Sigmoid colon (tissue), 7 donors: ENCODE results near the gene NEURL2. TPM values are rescaled to one million over a fixed set of nuclear protein-coding genes. Genes with fewer than 3 reads are reported as not detected.
A peak's percentile ranks its signal among the peaks of the same experiment; 100 is the strongest.

ENCODE experiments used
- DNase-seq: peaks from one replicate; pipeline ENCODE4 v3.0.0-alpha.2; 2019
- H3K27ac ChIP-seq, 4 donors: fragments of 200-600 bp; sonication (generic); one replicate each; pipeline ENCODE4 v1.5.1; 2016 to 2019; ENCODE audit warnings: mild to moderate bottlenecking in 1 of 4
- H3K27me3 ChIP-seq, 3 donors: fragments of 200-600 bp; sonication (generic); one replicate each; pipeline ENCODE4 v1.5.1; 2019; ENCODE audit warnings: mild to moderate bottlenecking in 1 of 3
- H3K36me3 ChIP-seq, 4 donors: fragments of 200-600 bp; sonication (generic); one replicate each; pipeline ENCODE4 v1.5.1; 2016 to 2019
- H3K4me1 ChIP-seq, 4 donors: fragments of 200-600 bp; sonication (generic); one replicate each; pipeline ENCODE4 v1.5.1; 2017 to 2019
- H3K4me3 ChIP-seq, 4 donors: fragments of 200-600 bp; sonication (generic); one replicate each; pipeline ENCODE4 v1.5.1; 2017 to 2019; ENCODE audit warnings: mild to moderate bottlenecking in 2 of 4, moderate library complexity in 1 of 4
- H3K9me3 ChIP-seq, 4 donors: fragments of 200-600 bp in 3 of 4; sonication (generic) in 3 of 4; one replicate each; pipeline versions ENCODE4 v1.5.1 to v1.6.1; 2013 to 2019
- EP300 ChIP-seq, 4 donors: sonication (generic); formaldehyde crosslinking; IDR thresholded peaks; one replicate each; pipeline ENCODE4 v1.6.1; 2017; ENCODE audit warnings: antibody characterized with exemption in 4 of 4
- POLR2A ChIP-seq, 2 donors: fragments of 450-650 bp; IDR thresholded peaks; one replicate each; pipeline ENCODE4 v1.6.1; 2016; ENCODE audit warnings: antibody characterized with exemption in 2 of 2, mild to moderate bottlenecking in 2 of 2, moderate library complexity in 2 of 2
- POLR2AphosphoS5 ChIP-seq, 4 donors: sonication (generic); formaldehyde crosslinking; IDR thresholded peaks; one replicate each; pipeline ENCODE4 v1.6.1; 2017; ENCODE audit warnings: antibody characterized with exemption in 4 of 4
- WGBS, 2 donors: extraction: QIAGEN DNeasy Blood & Tissue Kit; methylation state at CpG; one replicate each; pipeline ENCODE4 v1.1.7; 2013; 5-methylcytosine and 5-hydroxymethylcytosine counted together
- intact Hi-C: fragments of 100-400 bp; cut with DNase I; formaldehyde crosslinking; loops from one replicate; pipeline ENCODE4 v1.15.1; 2023
- polyA plus RNA-seq, 3 donors: library from polyadenylated mRNA; stranded (reverse); fragments of 200-250 nt; gene quantifications; one replicate each; pipeline ENCODE4 v1.2.3, GENCODE V29; 2013
- total RNA-seq, 4 donors: library from RNA; depleted of rRNA; stranded (reverse); fragments of >200 nt; gene quantifications; one replicate each; pipeline ENCODE4 v1.1.0, GENCODE V29; 2016
- TF ChIP-seq, protein P1 (sequence below), 4 experiments: fragments of 450-650 bp in 3 of 4; fragments of 200-600 bp in 1 of 4; IDR thresholded peaks; one replicate each; pipeline ENCODE4 v1.5.1; 2016 to 2019; ENCODE audit warnings: antibody characterized with exemption in 4 of 4, mild to moderate bottlenecking in 3 of 4, moderate library complexity in 2 of 4
- donor health status: healthy with polysubstance abuse.
- donor health status: Bipolar disorder and iron deficiency.
- donor health status: healthy.

Gene NEURL2, protein sequence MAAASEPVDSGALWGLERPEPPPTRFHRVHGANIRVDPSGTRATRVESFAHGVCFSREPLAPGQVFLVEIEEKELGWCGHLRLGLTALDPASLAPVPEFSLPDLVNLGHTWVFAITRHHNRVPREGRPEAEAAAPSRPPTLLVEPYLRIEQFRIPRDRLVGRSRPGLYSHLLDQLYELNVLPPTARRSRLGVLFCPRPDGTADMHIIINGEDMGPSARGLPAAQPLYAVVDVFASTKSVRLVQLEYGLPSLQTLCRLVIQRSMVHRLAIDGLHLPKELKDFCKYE
- 10 to 100 TPM; 18.9 to 25.8 (median 20.3) TPM for total RNA-seq
- polyA plus RNA-seq, result 1 to 10 TPM; 1.8 to 4.6 (median 3.9) TPM

DNA sequence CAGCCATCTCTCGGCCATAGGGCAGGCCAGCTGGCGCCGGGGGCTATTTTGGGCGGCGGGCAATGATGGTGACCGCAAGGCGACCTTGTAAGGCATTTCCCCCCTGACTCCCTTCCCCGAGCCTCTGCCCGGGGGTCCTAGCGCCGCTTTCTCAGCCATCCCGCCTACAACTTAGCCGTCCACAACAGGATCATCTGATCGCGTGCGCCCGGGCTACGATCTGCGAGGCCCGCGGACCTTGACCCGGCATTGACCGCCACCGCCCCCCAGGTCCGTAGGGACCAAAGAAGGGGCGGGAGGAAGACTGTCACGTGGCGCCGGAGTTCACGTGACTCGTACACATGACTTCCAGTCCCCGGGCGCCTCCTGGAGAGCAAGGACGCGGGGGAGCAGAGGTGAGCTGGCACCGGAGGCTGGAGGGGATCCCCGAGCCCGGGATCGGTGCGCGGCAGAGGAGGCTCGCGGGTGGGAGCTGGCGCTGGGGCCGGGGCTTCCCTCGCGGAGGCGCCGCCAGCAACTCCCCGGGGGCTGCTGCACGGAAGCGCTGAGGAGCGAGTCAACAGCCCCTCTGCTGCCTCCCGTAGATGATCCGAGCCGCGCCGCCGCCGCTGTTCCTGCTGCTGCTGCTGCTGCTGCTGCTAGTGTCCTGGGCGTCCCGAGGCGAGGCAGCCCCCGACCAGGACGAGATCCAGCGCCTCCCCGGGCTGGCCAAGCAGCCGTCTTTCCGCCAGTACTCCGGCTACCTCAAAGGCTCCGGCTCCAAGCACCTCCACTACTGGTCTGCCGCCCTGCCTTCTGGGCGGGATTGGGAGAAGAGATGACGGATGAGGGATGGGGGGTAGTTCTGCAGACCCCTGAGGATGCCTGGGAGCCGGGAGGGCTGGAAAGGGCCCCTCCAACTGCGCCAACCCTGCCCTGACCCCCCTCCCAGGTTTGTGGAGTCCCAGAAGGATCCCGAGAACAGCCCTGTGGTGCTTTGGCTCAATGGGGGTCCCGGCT lies at the start of gene NEURL2, which contains the start of gene CTSA:
NEURL2 (minus strand) TSS at position 224 of the 999 bp plus-strand sequence; CDS start at position 7, 217 bp downstream.
CTSA (plus strand) TSS at position 351 of the 999 bp plus-strand sequence; CDS start at position 585, 234 bp downstream.
- Histone ChIP-seq H3K4me1 (peaks cover 0 to 40% (median 29%) of the 10 kb centered on the region in 4 donors), H3K36me3 (peaks cover 7 to 53% (median 22%) of the 10 kb centered on the region in 4 donors), H3K27me3 (no peaks in the 10 kb centered on the region), H3K4me3 (peak within 1 kb of the TSS; percentile 57 to 95 (median 81)), H3K9me3 (no peaks in the 10 kb centered on the region), H3K27ac (peak within 1 kb of the TSS; percentile 89 to 93 (median 91))
- WGBS, 2 donors, result 0 to 1% methylated on average over 78 of the region's 78 CpGs
- TF ChIP-seq POLR2AphosphoS5 (IDR thresholded peaks at IDR 0.05) (peak; percentile 70 to 93 (median 86)), EP300 (IDR thresholded peaks at IDR 0.05) (peak in 1 of 4 donors; percentile 23), POLR2A (IDR thresholded peaks at IDR 0.05) (peak; percentile 32 to 42)
- TF ChIP-seq, protein P1, sequence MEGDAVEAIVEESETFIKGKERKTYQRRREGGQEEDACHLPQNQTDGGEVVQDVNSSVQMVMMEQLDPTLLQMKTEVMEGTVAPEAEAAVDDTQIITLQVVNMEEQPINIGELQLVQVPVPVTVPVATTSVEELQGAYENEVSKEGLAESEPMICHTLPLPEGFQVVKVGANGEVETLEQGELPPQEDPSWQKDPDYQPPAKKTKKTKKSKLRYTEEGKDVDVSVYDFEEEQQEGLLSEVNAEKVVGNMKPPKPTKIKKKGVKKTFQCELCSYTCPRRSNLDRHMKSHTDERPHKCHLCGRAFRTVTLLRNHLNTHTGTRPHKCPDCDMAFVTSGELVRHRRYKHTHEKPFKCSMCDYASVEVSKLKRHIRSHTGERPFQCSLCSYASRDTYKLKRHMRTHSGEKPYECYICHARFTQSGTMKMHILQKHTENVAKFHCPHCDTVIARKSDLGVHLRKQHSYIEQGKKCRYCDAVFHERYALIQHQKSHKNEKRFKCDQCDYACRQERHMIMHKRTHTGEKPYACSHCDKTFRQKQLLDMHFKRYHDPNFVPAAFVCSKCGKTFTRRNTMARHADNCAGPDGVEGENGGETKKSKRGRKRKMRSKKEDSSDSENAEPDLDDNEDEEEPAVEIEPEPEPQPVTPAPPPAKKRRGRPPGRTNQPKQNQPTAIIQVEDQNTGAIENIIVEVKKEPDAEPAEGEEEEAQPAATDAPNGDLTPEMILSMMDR (IDR thresholded peaks at IDR 0.05), result no peak
- intact Hi-C loops, result loop anchor here (1.0 to 5.0 kb wide), 5 partner anchors 19 to 92 kb away; partner anchors contain the start of genes PCIF1, SNX21 and ZNF335
- peak; percentile 98 for DNase-seq

DNA sequence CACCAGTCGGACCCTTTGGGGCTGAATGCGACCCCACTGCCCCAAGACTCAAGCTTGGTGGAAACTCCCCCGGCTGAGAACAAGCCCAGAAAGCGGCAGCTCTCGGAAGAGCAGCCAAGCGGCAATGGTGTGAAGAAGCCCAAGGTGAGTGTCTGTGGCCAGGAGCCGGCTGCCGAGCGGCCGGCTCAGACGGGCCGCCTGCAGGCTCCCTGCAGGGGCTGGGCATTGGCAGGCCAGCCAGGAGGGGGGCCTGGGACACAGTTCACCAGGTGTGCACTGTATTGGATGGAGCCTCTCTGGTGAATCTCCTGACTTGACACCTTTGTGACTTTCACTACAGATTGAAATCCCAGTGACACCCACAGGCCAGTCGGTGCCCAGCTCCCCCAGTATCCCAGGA lies 49.5 kb upstream of the NEURL2 start:
- H3K9me3 ChIP-seq, result no peaks in the 10 kb centered on the region
- H3K4me3 ChIP-seq, result no peak overlapping the region
- 95 to 97% methylated on average over 13 of the region's 13 CpGs for WGBS, 2 donors
- no peak overlapping the region for H3K27ac ChIP-seq
- TF ChIP-seq EP300 (IDR thresholded peaks at IDR 0.05) (no peak), POLR2A (IDR thresholded peaks at IDR 0.05) (no peak), POLR2AphosphoS5 (IDR thresholded peaks at IDR 0.05) (no peak)
- TF ChIP-seq, protein P1 (IDR thresholded peaks at IDR 0.05), result no peak
- no peaks in the 10 kb centered on the region for H3K27me3 ChIP-seq
- peaks cover 0 to 20% (median 12%) of the 10 kb centered on the region in 4 donors for H3K4me1 ChIP-seq
- DNase-seq, result no peak
- intact Hi-C loops, result no loop called here
- peaks cover 49 to 81% (median 66%) of the 10 kb centered on the region in 4 donors for H3K36me3 ChIP-seq

DNA sequence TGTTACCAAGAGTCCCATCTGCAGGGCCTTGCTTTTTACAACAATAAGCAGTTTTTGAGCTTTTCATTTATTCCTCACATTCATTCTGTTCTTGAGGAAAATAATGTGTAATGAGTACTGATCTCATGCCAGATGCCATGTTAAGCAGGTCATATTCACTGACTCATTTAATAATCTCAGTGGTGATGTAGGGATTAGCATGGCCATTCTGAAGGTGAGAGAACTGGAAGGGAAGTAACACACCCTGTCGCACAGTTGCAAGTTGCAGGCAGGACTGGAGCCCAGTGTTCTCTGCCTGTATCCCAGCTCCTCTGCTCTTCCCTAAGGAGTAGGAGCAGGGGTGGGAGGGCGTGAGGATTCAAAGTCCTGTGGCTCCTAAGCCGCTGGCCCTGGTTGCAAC lies 49.0 kb upstream of the NEURL2 start:
- no peak for DNase-seq
- intact Hi-C loops, result no loop called here
- peaks cover 46 to 77% (median 62%) of the 10 kb centered on the region in 4 donors for H3K36me3 ChIP-seq

More for the DNA sequence above, 49.0 kb upstream of the NEURL2 start:
- no peaks in the 10 kb centered on the region for H3K9me3 ChIP-seq
- H3K27me3 ChIP-seq, result no peaks in the 10 kb centered on the region
- no peak overlapping the region for H3K4me3 ChIP-seq
- TF ChIP-seq EP300 (IDR thresholded peaks at IDR 0.05), result no peak
- TF ChIP-seq POLR2A (IDR thresholded peaks at IDR 0.05), result no peak
- TF ChIP-seq, protein P1 (IDR thresholded peaks at IDR 0.05), result no peak
- WGBS, 2 donors, result 95 to 96% methylated on average over 3 of the region's 3 CpGs
- H3K27ac ChIP-seq, result no peak overlapping the region
- H3K4me1 ChIP-seq, result peaks cover 0 to 20% (median 12%) of the 10 kb centered on the region in 4 donors
